Dermis microvascular lymphatic vessel endothelial cell (primary cell): Measurements from ENCODE around the gene KCNG3. TPM values are rescaled to one million over a fixed set of nuclear protein-coding genes. Genes with fewer than 3 reads are reported as not detected.
"Not testable (repeated sequence)": the region's sequence is repeated elsewhere in the genome, so short reads cannot be mapped to it uniquely, and the experiment has no call there.

Experiments
- DNase-seq, 2 donors: peaks; one replicate each; pipeline versions ENCODE4 v3.0.0 to v3.0.0-alpha.2; 2010; ENCODE audit warnings: low read depth in 2 of 2
- total RNA-seq: library from RNA; depleted of rRNA; stranded (reverse); fragments of >200 nt; gene quantifications from 2 replicates; pipeline ENCODE4 v1.2.1, GENCODE V29; 2014

Gene KCNG3
- total RNA-seq, 1 donor from 2014 or later, result not detected

DNA sequence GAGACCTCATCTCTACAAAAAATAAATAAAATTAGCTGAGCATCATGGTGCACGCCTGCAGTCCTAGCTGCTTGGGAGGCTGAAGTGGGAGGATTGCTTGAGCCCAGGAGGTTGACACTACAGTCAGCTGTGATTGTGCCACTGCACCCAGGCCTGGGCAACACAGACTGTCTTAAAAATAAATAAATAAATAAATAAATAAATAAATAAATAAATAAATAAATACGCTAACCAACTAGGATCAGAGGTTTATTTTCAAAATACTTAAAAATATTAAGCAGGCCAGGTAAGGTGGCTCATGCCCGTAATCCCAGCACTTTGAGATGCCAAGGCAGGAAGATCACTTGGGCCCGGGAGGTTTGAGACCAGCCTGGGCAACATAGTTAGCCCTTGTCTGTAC lies 63.6 kb downstream of the KCNG3 start:
- DNase-seq, result no peak

GRCh38 chr2:42429352-42429751 lies 64.4 kb downstream of the KCNG3 start:
- no peak for DNase-seq

- DNase-seq, result no peak
Measured at GRCh38 chr2:42425697-42426096, 68.1 kb downstream of the KCNG3 start.

GRCh38 chr2:42424033-42424432 lies 69.7 kb downstream of the KCNG3 start:
- no peak for DNase-seq

GRCh38 chr2:42421601-42422239 lies 72.1 kb downstream of the KCNG3 start:
- DNase-seq, result no peak

DNA sequence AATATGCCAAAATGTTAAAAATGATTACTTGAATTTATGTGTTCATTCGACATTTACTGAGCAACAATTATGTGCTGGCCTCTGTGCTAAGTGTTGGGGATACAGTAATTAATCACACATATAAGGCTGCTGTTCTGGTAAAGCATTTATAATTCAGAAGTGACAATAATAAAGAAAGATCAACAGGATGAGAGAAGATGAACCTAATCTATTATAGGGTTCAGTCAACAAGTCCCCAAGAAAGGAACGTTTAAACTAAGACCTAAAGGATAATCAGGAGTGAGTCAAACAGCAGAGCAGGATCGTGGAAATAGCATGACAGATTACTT lies 72.7 kb downstream of the KCNG3 start:
- no peak for DNase-seq

DNA sequence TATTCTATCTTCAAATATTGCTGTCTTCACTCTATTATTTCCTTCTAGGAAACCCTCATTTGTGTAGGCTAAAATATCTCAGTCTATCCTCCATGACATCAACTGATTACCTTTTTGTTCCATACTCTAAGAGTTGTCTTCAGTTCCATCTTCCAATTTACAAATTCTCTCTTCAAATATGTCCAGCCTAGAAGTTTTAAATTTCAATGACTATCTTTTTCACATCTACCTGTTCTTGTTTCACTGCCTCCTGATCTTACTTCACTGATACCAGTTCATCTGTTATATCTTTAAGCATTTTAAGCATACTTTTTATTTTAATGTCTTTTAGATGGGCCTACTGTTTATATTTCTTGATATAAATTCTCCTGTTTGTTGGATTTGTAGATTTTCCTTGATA lies 79.1 kb downstream of the KCNG3 start:
- no peak for DNase-seq

GRCh38 chr2:42414158-42414557 lies 79.6 kb downstream of the KCNG3 start:
- DNase-seq, result no peak

GRCh38 chr2:42410742-42411514 lies 82.9 kb downstream of the KCNG3 start:
- DNase-seq, result no peak

DNA sequence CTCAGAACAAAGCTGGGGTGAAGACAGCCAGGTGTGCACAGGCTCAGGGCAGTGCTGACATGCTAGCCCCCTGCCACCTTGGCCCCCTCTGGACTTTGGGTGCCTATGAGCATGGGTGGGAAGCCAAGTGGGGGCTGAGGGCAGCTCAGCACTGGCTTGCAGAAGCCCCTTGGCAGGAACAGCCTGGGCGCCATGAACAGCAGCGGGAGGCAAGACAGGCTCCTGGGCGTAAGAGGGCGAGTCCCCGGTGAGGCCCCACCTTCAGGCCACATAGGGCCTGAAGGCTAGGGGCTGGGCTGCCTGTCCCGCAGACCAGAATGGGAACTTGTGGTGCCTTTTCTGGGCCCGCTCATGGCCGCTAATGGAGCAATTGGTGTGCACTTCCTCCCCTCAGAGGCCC lies 85.8 kb downstream of the KCNG3 start:
- DNase-seq, result no peak

DNA sequence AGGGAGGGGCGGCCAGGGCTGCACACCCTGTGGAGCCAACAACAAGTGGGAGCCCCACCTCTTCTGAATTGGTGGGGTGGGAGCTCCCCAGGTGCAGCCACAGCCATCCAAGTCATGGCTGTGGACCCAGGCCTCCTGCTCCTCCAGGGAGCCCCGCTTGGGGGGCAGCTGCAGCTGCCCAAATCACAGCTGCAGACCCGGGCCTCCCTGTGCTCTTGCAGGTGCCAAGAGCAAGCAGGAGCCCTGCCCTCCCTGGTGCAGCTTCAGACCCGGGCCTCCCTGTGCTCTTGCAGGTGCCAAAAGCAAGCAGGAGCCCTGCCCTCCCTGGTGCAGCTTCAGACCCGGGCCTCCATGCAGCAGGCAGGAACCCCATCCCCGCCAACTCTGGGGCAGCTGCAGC lies 86.3 kb downstream of the KCNG3 start:
- no peak for DNase-seq

- no peak for DNase-seq
Measured at GRCh38 chr2:42404676-42405075, 89.1 kb downstream of the KCNG3 start.

DNA sequence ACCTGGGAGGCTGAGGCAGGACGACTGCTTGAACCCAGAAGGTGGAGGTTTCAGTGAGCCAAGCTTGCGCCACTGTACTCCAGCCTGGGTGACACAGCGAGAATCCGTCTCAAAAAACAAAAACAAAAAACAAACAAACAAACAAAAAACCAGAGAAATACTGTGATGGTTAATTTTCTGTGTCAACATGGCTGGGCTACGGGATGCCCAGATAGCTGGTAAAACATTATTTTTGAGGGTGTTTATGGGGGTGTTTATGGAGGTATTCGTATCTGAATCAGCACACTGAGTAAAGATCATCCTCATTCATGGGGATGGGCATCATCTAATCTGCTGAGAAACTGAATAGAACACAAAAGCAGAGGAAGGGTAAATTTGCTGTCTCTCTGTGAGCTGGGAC lies 92.0 kb downstream of the KCNG3 start:
- no peak for DNase-seq

- DNase-seq, result not testable (repeated sequence)
Measured at GRCh38 chr2:42398052-42398451, 95.7 kb downstream of the KCNG3 start.

DNA sequence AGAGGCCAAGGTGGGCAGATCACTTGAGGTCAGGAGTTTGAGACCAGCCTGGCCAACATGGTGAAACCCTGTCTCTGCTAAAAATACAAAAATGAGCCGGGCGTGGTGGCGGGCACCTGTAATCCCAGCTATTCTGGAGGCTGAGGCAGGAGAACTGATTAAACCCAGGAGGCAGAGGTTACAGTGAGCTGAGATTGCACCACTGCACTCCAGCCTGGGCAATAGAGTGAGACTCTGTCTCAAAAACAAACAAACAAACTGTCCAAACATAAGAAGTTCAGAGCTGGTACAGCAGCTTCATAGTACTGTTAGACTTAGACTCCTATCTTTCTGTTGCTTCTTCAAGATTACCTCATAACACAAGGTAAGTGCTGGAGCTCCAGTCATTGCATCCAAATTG lies 100.5 kb downstream of the KCNG3 start:
- DNase-seq, result not testable (repeated sequence)

DNA sequence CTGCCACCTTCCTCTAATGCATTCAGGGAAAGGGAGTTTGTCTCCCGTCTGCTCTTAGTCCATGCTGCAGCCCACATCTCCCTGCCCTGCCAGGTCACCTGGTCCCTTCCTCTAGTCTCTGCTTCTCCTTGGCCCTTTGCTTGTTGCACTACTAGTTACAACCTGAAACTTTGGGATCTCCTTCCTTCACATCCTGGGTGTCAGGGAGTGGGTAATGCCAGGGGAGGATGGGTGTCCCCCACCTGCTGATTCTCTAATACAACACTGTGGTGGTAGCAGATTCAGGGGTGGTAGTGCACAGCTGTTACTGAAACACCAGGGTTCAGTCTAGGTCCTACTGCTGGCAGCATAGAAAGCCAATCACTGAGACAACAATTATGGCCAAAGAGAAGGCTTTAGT lies 101.6 kb downstream of the KCNG3 start:
- DNase-seq, result no peak

Other genes starting within 250 kb of the KCNG3 start
- 133 and 148 TPM in 2 replicates for gene COX7A2L, start 132.8 kb downstream of the KCNG3 start, total RNA-seq
- 15.8 and 20.2 TPM in 2 replicates for gene MTA3, start 74.7 kb upstream of the KCNG3 start, total RNA-seq